MM.1S (cell line): ENCODE measurements around the gene FAM107A.
A peak's percentile ranks its signal among the peaks of the same experiment; 100 is the strongest.

ENCODE experiments used
- DNase-seq: peaks from one replicate; pipeline ENCODE4 v3.0.0-alpha.2; 2015
- H2AFZ ChIP-seq: fragments of 300-600 bp; sonication (generic); 2 replicates; pipeline ENCODE4 v1.6.0; 2016; ENCODE audit warnings: antibody characterized with exemption, low read length
- H3F3A ChIP-seq: fragments of 300-600 bp; sonication (generic); 2 replicates; pipeline ENCODE4 v1.6.1; 2016; ENCODE audit warnings: mild to moderate bottlenecking, antibody characterized with exemption, low read length, moderate library complexity, mixed read lengths; ENCODE audit not compliant: insufficient read depth
- H3K27ac ChIP-seq: fragments of 300-600 bp; sonication (generic); 2 replicates; pipeline ENCODE4 v1.5.1; 2016; ENCODE audit warnings: mild to moderate bottlenecking, low read length
- H3K27me3 ChIP-seq: fragments of 300-600 bp; sonication (generic); replicated peaks from 2 replicates; pipeline ENCODE4 v1.6.0; 2016; ENCODE audit warnings: low read length; ENCODE audit not compliant: insufficient read depth
- H3K36me3 ChIP-seq: fragments of 300-600 bp; sonication (generic); replicated peaks from 2 replicates; pipeline ENCODE4 v1.6.1; 2016; ENCODE audit warnings: mild to moderate bottlenecking, low read length, mixed read lengths; ENCODE audit not compliant: insufficient read depth
- H3K4me1 ChIP-seq: fragments of 300-600 bp; sonication (generic); 2 replicates; pipeline ENCODE4 v1.6.1; 2016; ENCODE audit warnings: low read length, mixed read lengths
- H3K4me2 ChIP-seq: fragments of 300-600 bp; sonication (generic); 2 replicates; pipeline ENCODE4 v1.6.0; 2016; ENCODE audit warnings: low read depth, low read length
- H3K4me3 ChIP-seq: fragments of 300-600 bp; sonication (generic); 2 replicates; pipeline ENCODE4 v1.5.1; 2016; ENCODE audit warnings: low read length, mixed read lengths
- H3K79me2 ChIP-seq: fragments of 300-600 bp; sonication (generic); 2 replicates; pipeline ENCODE4 v1.6.1; 2016; ENCODE audit warnings: mixed run types, low read length, mixed read lengths
- H3K9ac ChIP-seq: fragments of 300-600 bp; sonication (generic); 2 replicates; pipeline ENCODE4 v1.6.1; 2016; ENCODE audit warnings: low read length, mixed read lengths
- H3K9me2 ChIP-seq: fragments of 300-600 bp; sonication (generic); replicated peaks from 2 replicates; pipeline ENCODE4 v1.6.1; 2016; ENCODE audit warnings: mild to moderate bottlenecking, low read length, mixed read lengths; ENCODE audit not compliant: insufficient read depth
- H3K9me3 ChIP-seq: fragments of 300-600 bp; sonication (generic); replicated peaks from 2 replicates; pipeline ENCODE4 v1.6.1; 2016; ENCODE audit warnings: mild to moderate bottlenecking, low read length, mixed read lengths; ENCODE audit not compliant: insufficient read depth
- H4K20me1 ChIP-seq: fragments of 300-600 bp; sonication (generic); 2 replicates; pipeline ENCODE4 v1.6.1; 2016; ENCODE audit warnings: mild to moderate bottlenecking, low read length, moderate library complexity, mixed read lengths; ENCODE audit not compliant: insufficient read depth
- EZH2 ChIP-seq: fragments of 300-600 bp; sonication (generic); optimal IDR thresholded peaks from 2 replicates; pipeline ENCODE3; 2017; ENCODE audit warnings: low read depth, mild to moderate bottlenecking, antibody characterized with exemption, low read length, mixed read lengths
- EZH2phosphoT487 ChIP-seq: fragments of 300-600 bp; sonication (generic); IDR thresholded peaks from 2 replicates; pipeline ENCODE4 v1.6.1; 2018; ENCODE audit warnings: antibody characterized with exemption, low read length
- TF ChIP-seq, protein P1 (sequence below): fragments of 300-600 bp; sonication (generic); IDR thresholded peaks from 2 replicates; pipeline ENCODE4 v1.5.1; 2016; ENCODE audit warnings: antibody characterized with exemption, low read length, mixed read lengths

Gene FAM107A

GRCh38 chr3:58534592-58535494 is 42.3 kb downstream of the FAM107A start:
- Histone ChIP-seq H3K27me3 (no peaks in the 10 kb centered on the region), H3K27ac (no peak overlapping the region), H3K4me1 (no peaks in the 10 kb centered on the region), H2AFZ (no peak overlapping the region), H3F3A (no peaks in the 10 kb centered on the region), H3K36me3 (no peaks in the 10 kb centered on the region), H4K20me1 (no peaks in the 10 kb centered on the region), H3K9ac (no peak overlapping the region), H3K4me2 (no peak overlapping the region), H3K9me2 (no peaks in the 10 kb centered on the region), H3K4me3 (no peak overlapping the region), H3K79me2 (no peaks in the 10 kb centered on the region), H3K9me3 (no peaks in the 10 kb centered on the region)
- no peak for DNase-seq
- TF ChIP-seq EZH2phosphoT487 (no peak), EZH2 (no peak)
- TF ChIP-seq, protein P1, sequence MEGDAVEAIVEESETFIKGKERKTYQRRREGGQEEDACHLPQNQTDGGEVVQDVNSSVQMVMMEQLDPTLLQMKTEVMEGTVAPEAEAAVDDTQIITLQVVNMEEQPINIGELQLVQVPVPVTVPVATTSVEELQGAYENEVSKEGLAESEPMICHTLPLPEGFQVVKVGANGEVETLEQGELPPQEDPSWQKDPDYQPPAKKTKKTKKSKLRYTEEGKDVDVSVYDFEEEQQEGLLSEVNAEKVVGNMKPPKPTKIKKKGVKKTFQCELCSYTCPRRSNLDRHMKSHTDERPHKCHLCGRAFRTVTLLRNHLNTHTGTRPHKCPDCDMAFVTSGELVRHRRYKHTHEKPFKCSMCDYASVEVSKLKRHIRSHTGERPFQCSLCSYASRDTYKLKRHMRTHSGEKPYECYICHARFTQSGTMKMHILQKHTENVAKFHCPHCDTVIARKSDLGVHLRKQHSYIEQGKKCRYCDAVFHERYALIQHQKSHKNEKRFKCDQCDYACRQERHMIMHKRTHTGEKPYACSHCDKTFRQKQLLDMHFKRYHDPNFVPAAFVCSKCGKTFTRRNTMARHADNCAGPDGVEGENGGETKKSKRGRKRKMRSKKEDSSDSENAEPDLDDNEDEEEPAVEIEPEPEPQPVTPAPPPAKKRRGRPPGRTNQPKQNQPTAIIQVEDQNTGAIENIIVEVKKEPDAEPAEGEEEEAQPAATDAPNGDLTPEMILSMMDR: no peak

DNA sequence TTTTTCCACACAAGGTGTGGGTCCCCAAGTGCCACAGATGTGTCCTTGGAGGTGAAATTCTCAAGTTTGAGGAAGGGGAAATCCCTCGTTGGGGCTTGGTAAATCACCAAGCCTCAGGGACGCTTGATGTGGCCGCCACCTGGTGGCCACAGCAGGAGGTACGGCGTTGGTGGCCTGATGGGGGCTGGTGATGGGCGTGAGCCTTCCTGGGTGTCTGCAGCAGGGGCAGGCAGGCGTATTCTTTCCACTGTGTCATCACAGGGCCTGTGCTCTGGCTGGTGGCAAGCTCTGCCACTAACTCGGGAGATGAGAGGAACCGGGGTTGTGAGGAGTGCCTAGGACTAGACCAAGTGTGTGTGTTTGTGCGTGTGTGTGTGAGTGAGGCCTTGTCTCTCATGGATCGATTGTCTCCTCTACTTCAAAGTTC is 44.4 kb downstream of the FAM107A start:
- no peak overlapping the region for H3K27ac ChIP-seq
- H3K9me2 ChIP-seq: no peaks in the 10 kb centered on the region
- no peak overlapping the region for H3K4me2 ChIP-seq

DNA sequence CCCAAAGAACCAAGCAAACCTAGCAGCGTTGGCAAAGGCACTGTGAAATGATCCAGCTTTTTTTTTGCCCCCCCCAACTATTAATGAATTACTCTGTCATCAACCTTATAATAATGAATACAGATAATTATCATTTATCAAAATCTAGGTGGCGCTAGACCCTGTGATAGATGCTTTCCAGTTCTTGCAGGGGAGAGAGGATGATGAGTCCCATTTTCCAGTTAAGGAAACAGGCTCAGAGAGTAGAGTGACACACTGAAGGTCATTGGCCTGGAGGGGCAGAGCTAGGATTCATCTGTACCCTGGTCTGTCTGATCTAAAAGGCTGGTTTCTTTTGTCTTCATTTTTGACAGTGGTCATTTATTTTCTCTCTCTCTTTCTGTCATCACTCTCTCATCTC is 45.2 kb downstream of the FAM107A start:
- Histone ChIP-seq H3F3A (no peaks in the 10 kb centered on the region), H3K27me3 (no peaks in the 10 kb centered on the region), H3K4me2 (no peak overlapping the region), H3K9me3 (no peaks in the 10 kb centered on the region), H3K79me2 (no peaks in the 10 kb centered on the region), H3K9ac (no peak overlapping the region), H3K36me3 (no peaks in the 10 kb centered on the region), H2AFZ (no peak overlapping the region), H3K9me2 (no peaks in the 10 kb centered on the region), H3K27ac (no peak overlapping the region), H3K4me3 (no peak overlapping the region), H4K20me1 (no peaks in the 10 kb centered on the region), H3K4me1 (no peaks in the 10 kb centered on the region)
- TF ChIP-seq EZH2phosphoT487: no peak
- DNase-seq: no peak

More for the DNA sequence above, 44.4 kb downstream of the FAM107A start:
- H3K9me3 ChIP-seq: no peaks in the 10 kb centered on the region
- no peaks in the 10 kb centered on the region for H4K20me1 ChIP-seq
- no peak overlapping the region for H2AFZ ChIP-seq
- H3K9ac ChIP-seq: no peak overlapping the region
- no peaks in the 10 kb centered on the region for H3F3A ChIP-seq
- no peaks in the 10 kb centered on the region for H3K27me3 ChIP-seq
- peak; percentile 70 for DNase-seq
- no peaks in the 10 kb centered on the region for H3K36me3 ChIP-seq
- no peak for TF ChIP-seq EZH2
- TF ChIP-seq, protein P1: peak; percentile 92
- H3K79me2 ChIP-seq: no peaks in the 10 kb centered on the region
- H3K4me1 ChIP-seq: no peaks in the 10 kb centered on the region
- H3K4me3 ChIP-seq: no peak overlapping the region

DNA sequence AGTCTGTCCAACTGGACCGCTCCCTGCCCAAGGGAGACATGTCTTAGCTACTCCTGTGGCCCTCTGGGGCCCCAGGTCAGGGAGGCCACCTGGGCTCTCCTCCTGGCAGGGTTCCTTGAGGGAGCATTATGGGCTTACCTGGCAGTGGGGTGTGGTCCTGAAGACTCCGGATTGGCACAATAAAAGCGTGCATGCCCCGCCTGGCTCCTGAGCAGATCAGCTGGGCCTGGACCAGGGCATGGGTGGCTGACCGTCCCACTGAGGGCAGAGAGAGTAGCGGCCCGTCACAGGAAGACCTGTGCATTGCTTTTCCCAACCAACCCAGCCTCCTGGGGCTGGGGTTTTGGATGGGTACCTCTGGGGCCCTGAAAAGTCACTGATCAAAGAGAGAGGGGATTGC is 45.6 kb downstream of the FAM107A start:
- TF ChIP-seq EZH2phosphoT487: no peak
- TF ChIP-seq, protein P1: no peak
- TF ChIP-seq EZH2: no peak
- Histone ChIP-seq H4K20me1 (no peaks in the 10 kb centered on the region), H3K27ac (no peak overlapping the region), H3K9me2 (no peaks in the 10 kb centered on the region), H3K79me2 (no peaks in the 10 kb centered on the region), H3K4me1 (no peaks in the 10 kb centered on the region), H3K4me2 (no peak overlapping the region), H3K9ac (no peak overlapping the region), H3K27me3 (no peaks in the 10 kb centered on the region), H3K4me3 (no peak overlapping the region), H3K36me3 (no peaks in the 10 kb centered on the region), H3F3A (no peaks in the 10 kb centered on the region), H3K9me3 (no peaks in the 10 kb centered on the region), H2AFZ (no peak overlapping the region)
- DNase-seq: no peak
